Breast epithelium (tissue), 4 donors: Measurements from ENCODE around the gene GLRX2. TPM values are rescaled to one million over a fixed set of nuclear protein-coding genes. Genes with fewer than 3 reads are reported as not detected.

ENCODE experiments used
- DNase-seq, 2 donors: peaks; one replicate each; pipeline ENCODE4 v3.0.0-alpha.2; 2019; ENCODE audit warnings: low spot score in 2 of 2
- H3K27ac ChIP-seq, 2 donors: fragments of 200-600 bp; sonication (generic) in 1 of 2; one replicate each; pipeline ENCODE4 v1.5.1; 2016 to 2019; ENCODE audit warnings: mild to moderate bottlenecking in 1 of 2
- H3K27me3 ChIP-seq, 2 donors: fragments of 200-600 bp; sonication (generic) in 1 of 2; one replicate each; pipeline versions ENCODE4 v1.5.1 to v1.6.0; 2017 to 2019; ENCODE audit warnings: control low read depth in 1 of 2, mild to moderate bottlenecking in 1 of 2
- H3K36me3 ChIP-seq: fragments of 200-600 bp; one replicate; pipeline ENCODE4 v1.5.1; 2019
- H3K4me1 ChIP-seq, 2 donors: fragments of 200-600 bp; sonication (generic); one replicate each; pipeline ENCODE4 v1.5.1; 2016 to 2019; ENCODE audit warnings: control low read depth in 1 of 2
- H3K4me3 ChIP-seq, 3 donors: fragments of 200-600 bp; sonication (generic); 1 replicate in 2 of 3; 2 replicates in 1 of 3; pipeline ENCODE4 v1.5.1; 2016 to 2019; ENCODE audit warnings: mild to moderate bottlenecking in 3 of 3, moderate library complexity in 2 of 3
- H3K9me3 ChIP-seq, 2 donors: fragments of 200-600 bp; sonication (generic) in 1 of 2; one replicate each; pipeline ENCODE4 v1.5.1; 2016 to 2019; ENCODE audit warnings: control low read depth in 1 of 2
- POLR2A ChIP-seq: fragments of 450-650 bp; IDR thresholded peaks from one replicate; pipeline ENCODE4 v1.6.1; 2016; ENCODE audit warnings: antibody characterized with exemption, mild to moderate bottlenecking, moderate library complexity
- POLR2AphosphoS5 ChIP-seq, 3 donors: sonication (generic); formaldehyde crosslinking; IDR thresholded peaks; one replicate each; pipeline ENCODE4 v1.6.1; 2017; ENCODE audit warnings: antibody characterized with exemption in 3 of 3
- intact Hi-C: fragments of 100-400 bp; cut with DNase I; formaldehyde crosslinking; loops from one replicate; pipeline ENCODE4 v1.15.1; 2023; ENCODE audit warnings: low total_unique reads
- total RNA-seq, 3 donors: library from RNA; depleted of rRNA; stranded (reverse); fragments of >200 nt; gene quantifications; one replicate each; pipeline ENCODE4 v1.1.0, GENCODE V29; 2016
- TF ChIP-seq, protein P1 (sequence below), 3 donors: fragments of 450-650 bp; IDR thresholded peaks; one replicate each; pipeline ENCODE4 v1.5.1; 2016 to 2017; ENCODE audit warnings: antibody characterized with exemption in 3 of 3, mild to moderate bottlenecking in 3 of 3, moderate library complexity in 3 of 3

The GLRX2 gene
- total RNA-seq, 3 donors from 2014 or later = 6.2 to 8.0 (median 6.9) TPM

DNA sequence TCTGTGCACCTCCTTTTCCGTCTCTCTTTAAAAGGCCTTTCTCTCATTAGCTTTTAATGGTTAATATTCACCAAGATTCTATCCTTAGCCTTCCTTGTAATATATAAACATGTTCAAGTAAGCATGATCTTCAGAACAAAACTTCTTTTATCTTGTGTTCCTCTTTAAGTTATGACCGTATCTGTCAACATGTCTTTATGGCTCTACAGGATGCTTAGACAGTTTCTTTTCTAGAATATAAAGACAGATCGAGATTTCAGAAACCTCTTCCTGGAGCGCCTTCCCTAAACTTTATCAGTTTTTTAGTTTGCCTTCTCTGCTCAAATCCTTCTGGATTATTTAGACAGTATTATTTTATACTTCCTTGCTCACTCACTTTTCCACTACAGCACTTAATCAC is 38.6 kb downstream of the GLRX2 start:
- intact Hi-C loops = no loop called here
- Histone ChIP-seq H3K27ac (no peak overlapping the region), H3K9me3 (no peaks in the 10 kb centered on the region), H3K4me3 (no peak overlapping the region), H3K36me3 (no peaks in the 10 kb centered on the region), H3K27me3 (no peaks in the 10 kb centered on the region), H3K4me1 (peaks cover 0 to 2% of the 10 kb centered on the region in 2 donors)
- TF ChIP-seq, protein P1, sequence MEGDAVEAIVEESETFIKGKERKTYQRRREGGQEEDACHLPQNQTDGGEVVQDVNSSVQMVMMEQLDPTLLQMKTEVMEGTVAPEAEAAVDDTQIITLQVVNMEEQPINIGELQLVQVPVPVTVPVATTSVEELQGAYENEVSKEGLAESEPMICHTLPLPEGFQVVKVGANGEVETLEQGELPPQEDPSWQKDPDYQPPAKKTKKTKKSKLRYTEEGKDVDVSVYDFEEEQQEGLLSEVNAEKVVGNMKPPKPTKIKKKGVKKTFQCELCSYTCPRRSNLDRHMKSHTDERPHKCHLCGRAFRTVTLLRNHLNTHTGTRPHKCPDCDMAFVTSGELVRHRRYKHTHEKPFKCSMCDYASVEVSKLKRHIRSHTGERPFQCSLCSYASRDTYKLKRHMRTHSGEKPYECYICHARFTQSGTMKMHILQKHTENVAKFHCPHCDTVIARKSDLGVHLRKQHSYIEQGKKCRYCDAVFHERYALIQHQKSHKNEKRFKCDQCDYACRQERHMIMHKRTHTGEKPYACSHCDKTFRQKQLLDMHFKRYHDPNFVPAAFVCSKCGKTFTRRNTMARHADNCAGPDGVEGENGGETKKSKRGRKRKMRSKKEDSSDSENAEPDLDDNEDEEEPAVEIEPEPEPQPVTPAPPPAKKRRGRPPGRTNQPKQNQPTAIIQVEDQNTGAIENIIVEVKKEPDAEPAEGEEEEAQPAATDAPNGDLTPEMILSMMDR (IDR thresholded peaks at IDR 0.05) = no peak
- TF ChIP-seq POLR2AphosphoS5 (IDR thresholded peaks at IDR 0.05) (no peak), POLR2A (no peak)
- DNase-seq = no peak

DNA sequence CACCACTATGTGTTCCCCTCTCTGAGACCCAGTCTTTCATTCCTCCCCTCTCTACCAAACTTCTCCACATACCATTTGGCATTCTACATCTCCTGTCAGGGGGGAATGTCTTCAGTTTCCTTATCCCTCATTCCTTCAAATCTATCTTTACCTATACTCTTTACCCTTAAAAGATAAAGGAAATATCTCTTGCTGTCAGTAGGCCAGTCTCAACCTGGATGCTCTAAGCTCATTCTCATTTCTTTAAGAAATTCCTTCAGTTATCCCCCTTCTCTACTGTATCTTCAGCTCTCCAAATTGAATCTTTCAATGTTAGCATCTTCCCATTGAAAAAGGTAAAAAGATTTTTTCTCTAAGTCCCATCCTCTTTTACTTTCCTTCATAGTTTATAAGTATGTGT is 39.3 kb downstream of the GLRX2 start:
- DNase-seq = no peak
- peaks cover 0 to 9% of the 10 kb centered on the region in 2 donors for H3K4me1 ChIP-seq
- TF ChIP-seq POLR2AphosphoS5 (IDR thresholded peaks at IDR 0.05) (no peak), POLR2A (no peak)
- TF ChIP-seq, protein P1 (IDR thresholded peaks at IDR 0.05) = no peak
- H3K9me3 ChIP-seq = no peaks in the 10 kb centered on the region
- intact Hi-C loops = no loop called here
- H3K36me3 ChIP-seq = no peaks in the 10 kb centered on the region
- no peaks in the 10 kb centered on the region for H3K27me3 ChIP-seq
- H3K27ac ChIP-seq = no peak overlapping the region
- no peak overlapping the region for H3K4me3 ChIP-seq

DNA sequence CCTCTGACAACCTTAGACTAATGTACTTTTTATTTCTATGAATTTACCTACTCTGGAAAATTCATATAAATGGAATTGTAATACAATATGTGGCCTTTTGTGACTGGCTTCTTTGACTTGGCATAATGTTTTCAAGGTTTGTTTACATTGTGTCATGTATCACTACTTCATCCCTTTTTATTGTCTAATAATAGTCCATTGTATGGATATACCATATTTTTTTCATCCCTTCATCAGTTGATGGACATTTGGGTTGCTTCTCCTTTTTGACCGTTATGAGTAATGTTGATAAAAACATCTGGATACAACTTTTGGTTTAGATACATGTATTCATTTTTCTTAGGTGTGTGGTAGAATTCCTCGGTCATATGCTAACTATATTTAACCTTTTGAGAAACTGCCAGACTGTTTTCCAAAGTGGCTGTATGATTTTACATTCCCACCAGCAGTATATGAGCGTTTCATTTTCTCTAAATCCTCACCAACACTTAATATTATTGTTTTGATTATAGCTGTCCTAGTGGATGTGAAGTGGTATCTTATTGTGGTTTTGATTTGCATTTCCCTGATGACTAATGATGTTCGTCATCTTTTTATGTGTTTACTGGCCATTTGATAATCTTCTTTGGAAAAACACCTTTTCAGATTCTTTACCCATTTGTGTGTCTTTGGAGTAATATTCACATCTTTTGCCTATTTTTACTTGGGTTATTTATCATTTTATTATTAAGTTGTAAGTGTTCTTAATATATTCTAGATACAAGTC is 42.3 kb downstream of the GLRX2 start:
- H3K4me1 ChIP-seq = peaks cover 0 to 16% of the 10 kb centered on the region in 2 donors
- H3K4me3 ChIP-seq = no peak overlapping the region
- no peaks in the 10 kb centered on the region for H3K9me3 ChIP-seq
- H3K27me3 ChIP-seq = no peaks in the 10 kb centered on the region
- no peak for TF ChIP-seq POLR2AphosphoS5 (IDR thresholded peaks at IDR 0.05)
- TF ChIP-seq, protein P1 (IDR thresholded peaks at IDR 0.05) = no peak
- TF ChIP-seq POLR2A = no peak
- intact Hi-C loops = no loop called here
- H3K36me3 ChIP-seq = no peaks in the 10 kb centered on the region
- no peak for DNase-seq
- no peak overlapping the region for H3K27ac ChIP-seq

DNA sequence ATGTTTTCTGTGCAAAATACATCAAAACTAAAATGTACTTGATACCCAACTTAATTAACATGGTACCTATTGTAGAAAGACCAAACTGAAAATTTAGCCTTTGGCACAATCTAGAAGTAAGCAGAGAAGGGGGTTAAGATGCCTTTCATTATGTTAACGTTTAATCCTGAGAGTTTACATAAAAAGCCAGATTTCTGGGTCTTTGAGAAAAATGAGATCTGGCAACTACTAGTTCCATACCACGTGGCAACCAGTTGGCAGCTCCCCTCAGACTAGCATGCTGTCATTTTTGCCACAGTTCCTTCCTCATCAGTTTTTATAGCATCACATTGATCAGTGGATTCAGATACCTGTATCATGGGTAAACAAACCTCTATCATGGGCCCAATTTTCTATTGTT is 44.3 kb downstream of the GLRX2 start:
- no peaks in the 10 kb centered on the region for H3K9me3 ChIP-seq
- intact Hi-C loops = no loop called here
- peaks cover 0 to 20% of the 10 kb centered on the region in 2 donors for H3K4me1 ChIP-seq
- peak overlapping the region; percentile 5 to 98 for H3K27ac ChIP-seq
- H3K4me3 ChIP-seq = peak overlapping the region in 2 of 3 donors; percentile 87 to 91
- no peak for DNase-seq
- TF ChIP-seq, protein P1 (IDR thresholded peaks at IDR 0.05) = no peak
- TF ChIP-seq POLR2A (no peak), POLR2AphosphoS5 (IDR thresholded peaks at IDR 0.05) (no peak)
- no peaks in the 10 kb centered on the region for H3K27me3 ChIP-seq
- no peaks in the 10 kb centered on the region for H3K36me3 ChIP-seq

GRCh38 chr1:193060406-193060805 is 44.8 kb downstream of the GLRX2 start:
- H3K9me3 ChIP-seq = no peaks in the 10 kb centered on the region
- TF ChIP-seq, protein P1 (IDR thresholded peaks at IDR 0.05) = no peak
- TF ChIP-seq POLR2AphosphoS5 (IDR thresholded peaks at IDR 0.05) = no peak
- no peak for TF ChIP-seq POLR2A
- H3K27me3 ChIP-seq = no peaks in the 10 kb centered on the region
- intact Hi-C loops = no loop called here
- H3K36me3 ChIP-seq = no peaks in the 10 kb centered on the region
- H3K4me3 ChIP-seq = peak overlapping the region; percentile 87 to 92 (median 91)
- peak overlapping the region; percentile 98 for H3K27ac ChIP-seq
- no peak for DNase-seq
- peaks cover 0 to 20% of the 10 kb centered on the region in 2 donors for H3K4me1 ChIP-seq
